Activated T-cell treated with anti-CD3 and anti-CD28 coated beads, Interleukin-2, amount 50 U/mL, for 24 hours (primary cell): ENCODE results near the gene CHRNA1.
A peak's percentile ranks its signal among the peaks of the same experiment; 100 is the strongest.
"Not testable (repeated sequence)": the region's sequence is repeated elsewhere in the genome, so short reads cannot be mapped to it uniquely, and the experiment has no call there.

Source experiments
- DNase-seq: peaks from one replicate; pipeline ENCODE4 v3.0.0-alpha.2; 2020
- H3K27ac Mint-ChIP-seq: 2 replicates; pipeline ENCODE4 v1.8.0; 2020; ENCODE audit warnings: mild to moderate bottlenecking, mixed read lengths
- H3K27me3 Mint-ChIP-seq: 2 replicates; pipeline ENCODE4 v1.8.0; 2020; ENCODE audit warnings: mixed read lengths
- H3K36me3 Mint-ChIP-seq: 2 replicates; pipeline ENCODE4 v1.8.0; 2020; ENCODE audit warnings: low read depth, mixed read lengths
- H3K4me1 Mint-ChIP-seq: 2 replicates; pipeline ENCODE4 v1.8.0; 2020; ENCODE audit warnings: low read depth, mixed read lengths
- H3K4me3 Mint-ChIP-seq: 2 replicates; pipeline ENCODE4 v1.8.0; 2020; ENCODE audit warnings: mild to moderate bottlenecking, moderate library complexity, mixed read lengths
- H3K9me3 Mint-ChIP-seq: 2 replicates; pipeline ENCODE4 v1.8.0; 2020; ENCODE audit warnings: mixed read lengths

CHRNA1 gene

DNA sequence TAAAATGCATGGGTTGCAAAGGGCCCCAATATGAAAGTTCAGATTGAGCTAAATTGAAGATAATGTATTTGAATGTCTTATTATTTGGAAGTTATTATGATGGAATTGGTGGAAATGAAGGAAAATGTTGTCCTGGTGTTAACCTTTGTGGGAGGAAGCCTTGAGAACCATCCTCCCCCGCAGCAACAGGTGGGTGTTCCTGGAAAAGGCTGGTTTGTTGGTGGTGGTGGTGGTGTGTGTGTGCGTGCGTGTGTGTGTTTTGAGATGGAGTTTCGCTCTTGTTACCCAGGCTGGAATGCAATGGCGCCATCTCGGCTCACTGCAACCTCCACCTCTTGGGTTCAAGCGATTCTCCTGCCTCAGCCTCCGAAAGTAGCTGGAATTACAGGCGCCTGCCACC, 36.2 kb downstream of the CHRNA1 start:
- Mint-ChIP-seq H3K4me3 (no peak overlapping the region), H3K36me3 (no peaks in the 10 kb centered on the region), H3K9me3 (no peaks in the 10 kb centered on the region)

DNA sequence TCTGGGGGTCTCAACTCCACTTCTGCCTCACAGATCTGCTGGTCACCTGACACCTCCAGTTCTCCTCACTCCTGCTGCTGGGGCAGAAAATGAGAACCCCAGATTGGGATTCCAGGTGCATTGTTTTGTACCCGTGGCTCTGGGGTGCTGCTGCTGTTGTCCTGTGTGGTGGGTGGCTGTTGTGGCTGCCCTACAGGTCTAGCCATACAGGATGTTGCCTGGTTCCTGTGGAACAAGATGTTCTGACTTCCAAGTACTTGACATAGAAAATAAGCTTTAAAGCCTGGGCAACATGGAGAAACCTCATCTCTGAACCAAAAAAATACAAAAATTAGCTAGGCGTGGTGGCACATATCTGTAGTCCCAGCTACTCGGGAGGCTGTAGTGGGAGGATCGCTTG, 38.1 kb downstream of the CHRNA1 start:
- no peak for DNase-seq
- H3K9me3 Mint-ChIP-seq, result no peaks in the 10 kb centered on the region
- peaks cover 25% of the 10 kb centered on the region for H3K27me3 Mint-ChIP-seq
- peaks cover 19% of the 10 kb centered on the region for H3K4me1 Mint-ChIP-seq
- no peak overlapping the region for H3K4me3 Mint-ChIP-seq
- H3K36me3 Mint-ChIP-seq, result no peaks in the 10 kb centered on the region
- H3K27ac Mint-ChIP-seq, result no peak overlapping the region

More for the DNA sequence above, 36.2 kb downstream of the CHRNA1 start:
- DNase-seq, result no peak
- Mint-ChIP-seq H3K27ac (no peak overlapping the region), H3K4me1 (peaks cover 19% of the 10 kb centered on the region), H3K27me3 (peaks cover 25% of the 10 kb centered on the region)

DNA sequence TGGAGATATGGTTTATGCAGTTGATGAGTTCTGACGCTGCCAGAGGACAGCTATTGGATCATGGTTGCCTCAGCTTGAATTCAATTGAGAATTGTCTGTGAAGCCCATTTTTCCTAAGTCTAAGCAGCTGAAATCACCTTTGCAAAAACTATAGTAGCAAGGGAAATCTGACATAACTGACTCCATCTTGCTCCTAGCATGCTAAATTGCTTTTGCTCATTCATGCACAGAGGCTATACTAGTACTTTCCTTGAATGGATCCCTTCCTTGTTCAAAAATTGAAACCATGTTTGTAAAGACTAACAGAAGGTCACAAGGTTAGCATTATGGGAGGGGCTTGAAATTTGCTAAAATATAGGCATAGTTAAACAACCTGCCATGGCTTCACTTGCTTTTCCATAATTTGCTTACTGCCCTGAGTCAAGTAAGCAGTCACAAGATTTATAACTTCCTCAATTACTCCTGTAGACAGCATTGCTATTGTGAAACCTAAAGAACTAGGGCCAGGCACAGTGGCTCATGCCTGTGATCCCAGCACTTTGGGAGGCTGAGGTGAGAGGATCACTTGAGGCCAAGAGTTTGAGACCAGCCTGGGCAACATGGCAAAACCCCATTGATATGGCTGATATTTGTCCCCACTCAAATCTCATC, 41.2 kb downstream of the CHRNA1 start:
- H3K27me3 Mint-ChIP-seq, result peaks cover 2% of the 10 kb centered on the region
- H3K27ac Mint-ChIP-seq, result no peak overlapping the region
- H3K4me3 Mint-ChIP-seq, result no peak overlapping the region
- peaks cover 16% of the 10 kb centered on the region for H3K4me1 Mint-ChIP-seq
- H3K36me3 Mint-ChIP-seq, result no peaks in the 10 kb centered on the region
- no peak for DNase-seq
- no peaks in the 10 kb centered on the region for H3K9me3 Mint-ChIP-seq

DNA sequence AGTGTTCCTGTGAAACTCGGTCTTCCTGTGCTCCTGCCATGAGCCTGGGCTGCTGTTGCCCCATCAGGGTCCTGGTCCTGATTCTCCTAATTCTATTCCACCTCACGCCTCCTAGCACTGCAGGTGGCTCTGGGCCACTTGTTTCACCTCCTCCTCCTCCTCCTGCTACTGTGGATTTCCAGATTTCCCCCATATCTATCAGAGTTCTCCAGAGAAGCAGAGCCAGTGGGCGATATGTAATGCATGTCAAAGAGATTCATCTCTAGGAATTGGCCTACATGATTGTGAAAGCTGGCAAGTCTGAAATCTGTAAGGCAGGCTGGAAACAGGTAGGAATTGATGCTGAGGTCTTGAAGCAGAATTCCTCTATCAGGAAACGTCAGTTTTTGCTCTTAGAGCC, 45.3 kb downstream of the CHRNA1 start:
- no peak overlapping the region for H3K4me3 Mint-ChIP-seq
- peaks cover 29% of the 10 kb centered on the region for H3K4me1 Mint-ChIP-seq
- no peaks in the 10 kb centered on the region for H3K36me3 Mint-ChIP-seq
- no peaks in the 10 kb centered on the region for H3K9me3 Mint-ChIP-seq
- no peak for DNase-seq
- H3K27ac Mint-ChIP-seq, result no peak overlapping the region
- no peaks in the 10 kb centered on the region for H3K27me3 Mint-ChIP-seq

DNA sequence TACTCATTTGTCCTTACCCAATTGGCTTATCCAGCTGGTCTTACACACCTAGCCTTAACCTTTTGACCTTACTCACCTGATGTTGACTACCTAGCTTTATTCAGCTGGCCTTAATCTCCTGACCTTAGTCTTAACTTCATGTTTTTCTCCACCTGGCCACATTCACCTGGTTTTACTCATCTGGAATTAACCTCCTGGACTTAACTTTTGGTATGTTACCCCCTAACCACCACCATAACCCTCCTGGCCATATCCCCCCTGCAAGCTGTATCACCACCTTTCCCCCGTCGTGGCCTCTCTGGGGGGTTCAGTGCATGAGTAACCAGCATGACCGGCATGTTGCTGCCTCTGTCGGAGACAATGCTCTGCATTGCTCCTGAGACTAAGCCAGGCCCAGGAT, 45.7 kb downstream of the CHRNA1 start:
- Mint-ChIP-seq H3K27ac (no peak overlapping the region), H3K9me3 (no peaks in the 10 kb centered on the region), H3K4me1 (peaks cover 29% of the 10 kb centered on the region), H3K4me3 (no peak overlapping the region), H3K27me3 (no peaks in the 10 kb centered on the region), H3K36me3 (no peaks in the 10 kb centered on the region)
- no peak for DNase-seq

DNA sequence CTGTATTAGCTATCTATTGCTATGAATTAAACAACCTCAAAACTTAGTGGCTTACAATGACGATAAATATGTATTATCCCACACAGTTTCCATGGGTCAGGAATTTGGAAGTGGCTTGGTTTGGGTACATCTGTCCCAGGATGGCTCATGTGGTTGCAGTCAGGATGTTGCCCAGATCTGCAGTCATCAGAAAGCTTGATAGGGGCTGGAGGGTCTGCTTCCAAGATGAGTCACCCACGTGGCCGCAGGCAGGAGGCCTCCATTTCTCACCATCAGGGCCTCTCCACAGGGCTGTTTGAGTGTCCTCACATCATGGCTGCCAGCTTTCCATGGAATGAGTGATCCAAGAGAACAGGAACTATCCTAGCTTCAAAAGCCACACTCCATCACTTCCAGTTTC, 46.4 kb downstream of the CHRNA1 start:
- no peak overlapping the region for H3K27ac Mint-ChIP-seq
- H3K36me3 Mint-ChIP-seq, result no peaks in the 10 kb centered on the region
- H3K4me1 Mint-ChIP-seq, result peaks cover 29% of the 10 kb centered on the region
- no peaks in the 10 kb centered on the region for H3K9me3 Mint-ChIP-seq
- no peaks in the 10 kb centered on the region for H3K27me3 Mint-ChIP-seq
- H3K4me3 Mint-ChIP-seq, result no peak overlapping the region
- no peak for DNase-seq

DNA sequence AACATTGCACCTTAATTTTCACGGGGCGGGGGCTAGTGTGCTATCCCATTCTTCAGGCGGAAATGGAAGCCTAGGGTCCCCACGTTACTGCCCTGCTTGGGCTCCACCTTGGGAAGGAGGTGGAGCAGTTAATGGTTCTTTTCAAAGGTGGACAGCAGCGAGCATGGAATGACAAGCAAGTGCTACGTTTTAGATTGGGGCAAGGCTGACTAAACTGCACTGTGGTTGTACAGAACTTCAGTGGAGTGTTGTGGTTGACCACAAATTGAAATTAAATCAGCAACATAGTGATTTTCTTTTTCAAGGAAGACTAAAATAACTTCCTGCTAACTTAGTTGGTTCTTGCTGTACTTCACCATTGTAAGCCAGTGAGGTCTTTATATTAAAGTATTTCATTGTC, 47.0 kb downstream of the CHRNA1 start:
- Mint-ChIP-seq H3K4me3 (peak overlapping the region; percentile 51), H3K27me3 (no peaks in the 10 kb centered on the region), H3K4me1 (peaks cover 29% of the 10 kb centered on the region), H3K36me3 (no peaks in the 10 kb centered on the region), H3K27ac (peak overlapping the region; percentile 49), H3K9me3 (no peaks in the 10 kb centered on the region)
- no peak for DNase-seq

DNA sequence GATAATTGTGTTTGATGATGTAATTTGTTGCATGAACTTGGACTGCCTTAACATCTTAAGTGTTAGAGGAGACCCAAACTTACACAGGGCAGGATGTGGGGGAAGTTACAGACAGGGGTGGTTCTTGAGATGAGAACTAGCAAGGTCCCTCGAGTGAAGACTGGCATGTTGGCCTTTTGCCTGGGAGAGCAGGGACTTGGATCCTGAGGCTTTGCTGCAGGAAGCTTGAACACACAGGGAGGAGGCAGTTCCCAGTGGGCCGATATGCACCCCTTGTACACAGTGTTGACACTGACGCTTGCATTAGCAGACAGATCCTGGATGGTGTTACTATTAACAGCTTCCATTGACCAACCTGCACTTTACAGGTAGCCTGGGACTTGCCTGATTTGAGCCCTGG, 47.5 kb downstream of the CHRNA1 start:
- Mint-ChIP-seq H3K9me3 (no peaks in the 10 kb centered on the region), H3K27ac (no peak overlapping the region), H3K4me1 (peaks cover 29% of the 10 kb centered on the region), H3K4me3 (no peak overlapping the region), H3K27me3 (no peaks in the 10 kb centered on the region), H3K36me3 (no peaks in the 10 kb centered on the region)
- DNase-seq, result no peak

DNA sequence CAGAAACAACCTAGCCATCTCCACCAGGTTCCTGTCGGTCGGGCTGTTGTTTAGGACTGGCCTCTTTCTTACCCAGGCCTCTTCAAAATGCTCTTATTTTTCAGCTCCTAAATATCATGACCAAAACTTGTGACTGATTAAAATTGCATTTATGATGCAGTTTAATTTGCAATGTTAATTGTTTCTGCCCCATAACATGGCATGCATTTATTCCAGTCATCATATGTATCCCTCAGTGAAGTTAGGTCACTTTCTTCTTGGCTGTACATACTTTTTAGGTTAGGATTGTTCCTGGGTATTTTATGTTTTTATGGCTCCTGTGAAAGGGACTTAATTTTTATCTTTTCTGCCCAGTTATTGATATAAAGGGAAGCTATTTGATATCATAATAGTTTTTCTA, 50.6 kb downstream of the CHRNA1 start:
- H3K4me1 Mint-ChIP-seq, result peaks cover 26% of the 10 kb centered on the region
- H3K27ac Mint-ChIP-seq, result no peak overlapping the region
- H3K27me3 Mint-ChIP-seq, result peaks cover 4% of the 10 kb centered on the region
- no peak for DNase-seq
- H3K36me3 Mint-ChIP-seq, result no peaks in the 10 kb centered on the region
- H3K4me3 Mint-ChIP-seq, result no peak overlapping the region
- no peaks in the 10 kb centered on the region for H3K9me3 Mint-ChIP-seq

DNA sequence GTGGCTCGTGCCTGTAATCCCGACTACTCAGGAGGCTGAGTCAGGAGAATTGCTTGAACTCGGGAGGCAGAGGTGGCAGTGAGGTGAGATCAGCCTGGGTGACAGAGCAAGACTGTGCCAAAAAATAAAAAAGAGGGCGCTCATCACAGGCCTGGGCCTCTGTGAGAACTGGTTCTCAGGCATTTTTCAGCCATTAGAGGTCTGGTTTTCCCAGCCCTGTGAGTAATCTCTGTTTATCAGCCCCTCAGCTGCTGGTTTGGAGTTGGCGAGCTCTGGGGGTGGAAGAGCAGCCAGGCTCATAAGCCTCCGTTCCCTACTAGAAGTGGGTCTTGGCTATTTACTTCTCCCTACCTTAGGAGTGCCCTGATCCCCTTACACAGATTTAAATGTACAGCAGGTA, 53.1 kb downstream of the CHRNA1 start:
- no peak overlapping the region for H3K27ac Mint-ChIP-seq
- H3K9me3 Mint-ChIP-seq, result no peaks in the 10 kb centered on the region
- H3K27me3 Mint-ChIP-seq, result peaks cover 12% of the 10 kb centered on the region
- no peaks in the 10 kb centered on the region for H3K36me3 Mint-ChIP-seq
- no peak overlapping the region for H3K4me3 Mint-ChIP-seq
- no peak for DNase-seq
- H3K4me1 Mint-ChIP-seq, result peaks cover 5% of the 10 kb centered on the region

DNA sequence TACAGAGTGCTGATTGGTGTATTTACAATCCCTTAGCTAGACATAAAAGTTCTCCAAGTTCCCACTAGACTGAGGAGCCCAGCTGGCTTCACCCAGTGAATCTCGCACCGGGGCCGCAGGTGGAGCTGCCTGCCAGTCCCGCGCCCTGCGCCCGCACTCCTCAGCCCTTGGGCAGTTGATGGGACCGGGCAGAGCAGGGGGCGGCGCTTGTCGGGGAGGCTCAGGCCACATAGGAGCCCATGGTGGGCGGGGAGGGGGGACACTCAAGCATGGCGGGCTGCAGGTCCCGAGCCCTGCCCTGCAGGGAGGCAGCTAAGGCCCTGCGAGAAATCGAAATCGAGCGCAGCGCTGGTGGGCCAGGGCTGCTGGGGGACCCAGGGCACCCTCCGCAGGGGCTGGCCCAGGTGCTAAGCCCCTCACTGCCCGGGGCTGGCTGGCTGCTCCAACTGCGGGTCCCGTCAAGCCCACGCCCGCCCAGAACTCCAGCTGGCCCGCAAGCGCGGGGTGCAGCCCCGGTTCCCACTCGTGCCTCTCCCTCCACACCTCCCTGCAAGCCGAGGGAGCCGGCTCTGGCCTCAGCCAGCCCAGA, 54.8 kb downstream of the CHRNA1 start:
- not testable (repeated sequence) for H3K9me3 Mint-ChIP-seq, H3K4me3 Mint-ChIP-seq, H3K36me3 Mint-ChIP-seq, H3K4me1 Mint-ChIP-seq, H3K27ac Mint-ChIP-seq, DNase-seq
- H3K27me3 Mint-ChIP-seq, result peaks cover 12% of the 10 kb centered on the region

DNA sequence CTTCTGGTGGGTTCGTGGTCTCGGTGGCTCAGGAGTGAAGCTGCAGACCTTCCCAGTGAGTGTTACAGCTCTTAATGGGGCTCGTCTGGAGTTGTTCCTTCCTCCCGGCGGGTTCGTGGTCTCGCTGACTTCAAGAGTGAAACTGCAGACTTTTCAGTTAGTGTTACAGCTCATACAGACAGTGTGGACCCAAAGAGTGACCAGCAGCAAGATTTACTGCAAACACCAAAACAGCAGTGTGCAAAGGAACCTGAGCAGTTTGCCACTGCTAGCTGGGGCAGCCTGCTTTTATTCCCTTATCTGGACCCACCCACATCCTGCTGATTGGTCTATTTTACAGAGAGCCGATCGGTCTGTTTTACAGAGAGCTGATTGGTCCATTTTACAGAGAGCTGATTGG, 55.6 kb downstream of the CHRNA1 start:
- peaks cover 12% of the 10 kb centered on the region for H3K27me3 Mint-ChIP-seq

DNA sequence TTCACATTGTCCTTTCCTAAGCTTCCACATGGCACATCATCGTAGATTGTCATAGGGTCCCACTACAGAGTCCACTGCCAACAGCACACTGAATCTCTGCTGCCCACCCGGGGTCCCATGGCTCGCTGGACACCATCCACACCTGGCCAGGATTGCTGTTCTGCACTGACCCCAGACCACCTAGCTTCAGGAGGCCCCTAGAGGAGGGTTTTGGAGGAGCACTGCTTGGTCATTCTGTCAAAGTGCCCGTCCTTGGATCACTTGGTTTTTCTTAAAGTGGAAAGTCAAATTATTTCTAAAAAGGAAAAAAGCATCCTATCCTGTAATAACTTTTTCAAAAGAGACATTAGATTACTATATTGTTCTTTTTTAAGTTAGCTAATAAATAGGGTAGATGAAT, 59.0 kb downstream of the CHRNA1 start:
- Mint-ChIP-seq H3K27me3 (peaks cover 12% of the 10 kb centered on the region), H3K4me3 (no peak overlapping the region), H3K36me3 (no peaks in the 10 kb centered on the region), H3K4me1 (peaks cover 4% of the 10 kb centered on the region), H3K9me3 (no peaks in the 10 kb centered on the region), H3K27ac (no peak overlapping the region)
- DNase-seq, result no peak

More for the DNA sequence above, 55.6 kb downstream of the CHRNA1 start:
- H3K9me3 Mint-ChIP-seq, result no peaks in the 10 kb centered on the region
- no peaks in the 10 kb centered on the region for H3K36me3 Mint-ChIP-seq
- H3K27ac Mint-ChIP-seq, result no peak overlapping the region
- no peak for DNase-seq
- peaks cover 4% of the 10 kb centered on the region for H3K4me1 Mint-ChIP-seq
- no peak overlapping the region for H3K4me3 Mint-ChIP-seq

DNA sequence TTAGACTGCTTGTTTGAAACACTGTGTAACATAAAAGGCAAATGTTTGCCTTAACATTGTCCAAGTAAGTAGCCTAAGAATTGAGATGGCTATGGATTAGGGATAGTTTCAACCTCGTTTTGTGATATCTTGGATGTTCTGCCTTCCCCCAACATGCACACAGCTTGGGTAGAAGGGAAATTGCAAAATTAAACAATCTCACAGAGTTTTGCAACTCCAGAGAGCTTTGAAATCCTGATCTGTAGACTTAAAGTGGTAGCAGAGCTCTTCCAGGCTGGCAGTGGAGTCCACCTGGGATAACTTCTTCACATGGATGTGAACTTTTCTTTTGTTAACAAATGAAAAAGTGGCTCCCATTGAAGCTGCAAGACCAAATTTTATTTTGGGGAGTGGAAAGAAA, 59.6 kb downstream of the CHRNA1 start:
- Mint-ChIP-seq H3K27ac (no peak overlapping the region), H3K4me1 (peaks cover 4% of the 10 kb centered on the region), H3K9me3 (no peaks in the 10 kb centered on the region), H3K36me3 (no peaks in the 10 kb centered on the region), H3K27me3 (peaks cover 12% of the 10 kb centered on the region), H3K4me3 (no peak overlapping the region)
- DNase-seq, result no peak

DNA sequence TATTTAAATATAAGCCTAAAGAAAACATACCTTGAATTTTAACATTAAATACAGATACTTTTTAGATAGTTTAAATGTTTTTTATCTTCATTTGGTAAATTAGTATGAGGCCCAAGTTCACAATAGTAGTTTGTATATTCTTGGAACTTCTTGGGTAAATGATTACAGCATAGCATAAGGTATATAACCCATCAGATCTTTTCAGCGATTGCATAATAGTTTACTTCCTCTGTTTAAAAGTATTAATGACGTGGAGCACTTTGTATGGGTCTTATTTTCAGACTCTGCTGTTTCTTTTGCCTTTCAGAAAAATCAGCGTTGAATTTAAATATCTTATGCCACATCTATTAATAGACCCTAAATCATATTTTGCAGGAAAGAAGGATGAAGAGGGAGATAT, 60.2 kb downstream of the CHRNA1 start:
- no peak for DNase-seq
- peaks cover 11% of the 10 kb centered on the region for H3K27me3 Mint-ChIP-seq
- H3K27ac Mint-ChIP-seq, result no peak overlapping the region
- no peaks in the 10 kb centered on the region for H3K9me3 Mint-ChIP-seq
- peaks cover 4% of the 10 kb centered on the region for H3K4me1 Mint-ChIP-seq
- no peak overlapping the region for H3K4me3 Mint-ChIP-seq
- H3K36me3 Mint-ChIP-seq, result no peaks in the 10 kb centered on the region

DNA sequence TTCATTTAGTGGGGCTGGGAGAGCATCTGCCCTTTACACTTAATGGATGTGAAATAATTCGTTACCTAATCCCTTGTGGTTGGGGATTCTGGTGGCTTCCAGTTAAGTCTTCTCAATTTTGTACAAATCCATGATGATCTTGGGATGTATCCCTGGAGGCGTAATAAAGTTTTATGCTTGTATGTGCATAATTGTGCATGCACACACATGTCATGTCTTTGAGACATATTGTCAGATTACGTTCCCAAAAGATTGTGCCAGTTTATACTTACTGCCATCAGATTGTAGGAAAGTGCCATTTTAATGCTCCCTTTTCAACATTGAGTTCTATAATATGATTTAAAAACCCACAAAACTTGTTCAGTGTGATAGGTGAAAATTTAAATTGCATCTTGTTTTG, 60.8 kb downstream of the CHRNA1 start:
- H3K27me3 Mint-ChIP-seq, result peaks cover 5% of the 10 kb centered on the region
- H3K4me1 Mint-ChIP-seq, result no peaks in the 10 kb centered on the region
- H3K4me3 Mint-ChIP-seq, result no peak overlapping the region
- no peak for DNase-seq
- no peak overlapping the region for H3K27ac Mint-ChIP-seq
- H3K9me3 Mint-ChIP-seq, result no peaks in the 10 kb centered on the region
- no peaks in the 10 kb centered on the region for H3K36me3 Mint-ChIP-seq
